GM12878 (cell line): ENCODE results near the gene CORO1C. TPM values are rescaled to one million over a fixed set of nuclear protein-coding genes. Genes with fewer than 3 reads are reported as not detected.

ENCODE experiments used
- ATAC-seq: fragments of 200-7000 bp; cut with Tn5 transposase; 3 replicates; pipeline ENCODE4 v1.9.1; 2020; ENCODE audit warnings: mild to moderate bottlenecking, moderate library complexity
- BruUV-seq: library from RNA; stranded (reverse); fragments of 400-500 nt; replicated peaks from 2 replicates; lab custom pipeline; 2021; lab: Mats Ljungman, UMichigan
- CTCF ChIA-PET: fragments of 300-600 bp; sonication (Branson Sonifier 250); formaldehyde crosslinking; extraction: SDS; loops from one replicate; lab custom pipeline; 2021; ENCODE audit warnings: inconsistent platforms; lab: Yijun Ruan, JAX
- POLR2A ChIA-PET: fragments of 350-600 bp; formaldehyde crosslinking; extraction: SDS; loops from one replicate; lab custom pipeline; 2021; ENCODE audit warnings: inconsistent platforms; lab: Charles Lee
- RAD21 ChIA-PET: fragments of 300-600 bp; sonication (Branson Sonifier 250); formaldehyde crosslinking; loops from one replicate; lab custom pipeline; 2023; ENCODE audit warnings: antibody characterized with exemption; ENCODE audit not compliant: unreplicated experiment; lab: Charles Lee
- SMC1A ChIA-PET: fragments of 300-600 bp; sonication (Branson Sonifier 250); formaldehyde crosslinking; loops from one replicate; lab custom pipeline; 2023; ENCODE audit not compliant: unreplicated experiment, uncharacterized antibody; lab: Charles Lee
- DNase-seq: peaks from one replicate; pipeline ENCODE4 v3.0.0-alpha.2; 2011; ENCODE audit warnings: low read depth, low spot score
- FAIRE-seq: peaks from 3 replicates; lab custom pipeline; 2011; peaks lifted over from hg19 to GRCh38; lab: Jason Lieb, UNC
- H2AFZ ChIP-seq: 2 replicates; pipeline ENCODE4 v1.6.0; 2011; ENCODE audit warnings: low read depth, low read length, control low read depth; ENCODE audit not compliant: control insufficient read depth
- H3K27ac ChIP-seq: 2 replicates; pipeline ENCODE4 v1.5.1; 2011; ENCODE audit warnings: control low read depth; ENCODE audit not compliant: control insufficient read depth, insufficient read depth
- H3K27me3 ChIP-seq, 2 experiments: replicated peaks in 1 of 2; 2 replicates each; pipeline versions ENCODE4 v1.6.0 to v1.6.1; 2011; ENCODE audit warnings: low read length in 1 of 2; ENCODE audit not compliant: control insufficient read depth in 2 of 2, insufficient read depth in 2 of 2
- H3K36me3 ChIP-seq, 2 experiments: 2 replicates each; pipeline ENCODE4 v1.5.1; 2011; ENCODE audit warnings: low read length in 1 of 2; ENCODE audit not compliant: control insufficient read depth in 2 of 2, insufficient read depth in 2 of 2
- H3K4me1 ChIP-seq: 2 replicates; pipeline ENCODE4 v1.6.1; 2011; ENCODE audit warnings: mild to moderate bottlenecking, low read length, moderate library complexity, mixed read lengths; ENCODE audit not compliant: control insufficient read depth, insufficient read depth
- H3K4me2 ChIP-seq: 2 replicates; pipeline ENCODE4 v1.6.0; 2011; ENCODE audit warnings: control low read depth; ENCODE audit not compliant: control insufficient read depth, insufficient read depth
- H3K4me3 ChIP-seq: fragments of 200-600 bp; sonication (generic); 2 replicates; pipeline ENCODE4 v1.5.1; 2016
- H3K79me2 ChIP-seq: 2 replicates; pipeline ENCODE4 v1.6.0; 2011; ENCODE audit warnings: low read length; ENCODE audit not compliant: control insufficient read depth, insufficient read depth
- H3K9ac ChIP-seq: 2 replicates; pipeline ENCODE4 v1.8.0; 2011; ENCODE audit warnings: low read length, control low read depth, mixed read lengths; ENCODE audit not compliant: control insufficient read depth, insufficient read depth
- H3K9me3 ChIP-seq: replicated peaks from 3 replicates; pipeline ENCODE4 v1.5.1; 2011; ENCODE audit warnings: mild to moderate bottlenecking, low read length; ENCODE audit not compliant: control insufficient read depth, insufficient read depth
- H4K20me1 ChIP-seq: 2 replicates; pipeline ENCODE4 v1.6.0; 2011; ENCODE audit not compliant: control insufficient read depth, insufficient read depth
- BCL11A ChIP-seq: IDR thresholded peaks from 2 replicates; pipeline ENCODE4 v1.6.1; 2011; ENCODE audit warnings: low read depth, low read length
- CEBPB ChIP-seq, 2 experiments: fragments of 150-350 bp in 1 of 2; IDR thresholded peaks; 2 replicates each; pipeline ENCODE4 v1.6.1; 2012 to 2014; ENCODE audit warnings: low read depth in 2 of 2, low read length in 2 of 2, borderline replicate concordance in 1 of 2, inconsistent platforms in 1 of 2
- CTCF ChIP-seq, 3 experiments: IDR thresholded peaks in 2 of 3; conservative IDR thresholded peaks in 1 of 3; 2 replicates each; pipeline ENCODE4 v1.5.1; 2011; ENCODE audit warnings: low read depth in 3 of 3, low read length in 3 of 3, mild to moderate bottlenecking in 3 of 3, control low read depth in 2 of 3, moderate library complexity in 2 of 3, inconsistent platforms in 1 of 3, mixed read lengths in 1 of 3; ENCODE audit not compliant: control insufficient read depth in 2 of 3, insufficient read depth in 1 of 3; ENCODE audit errors: extremely low read depth in 1 of 3
- EED ChIP-seq: sonication (generic); IDR thresholded peaks from 2 replicates; pipeline ENCODE4 v1.6.1; 2016; ENCODE audit warnings: antibody characterized with exemption, low read depth
- FOXM1 ChIP-seq: IDR thresholded peaks from 2 replicates; pipeline ENCODE4 v1.6.1; 2012; ENCODE audit warnings: low read depth, mild to moderate bottlenecking, inconsistent platforms, low read length, moderate library complexity
- HDGF ChIP-seq: fragments of 450-650 bp; IDR thresholded peaks from 2 replicates; pipeline ENCODE4 v1.6.1; 2016; ENCODE audit warnings: antibody characterized with exemption
- IKZF1 ChIP-seq: fragments of 450-650 bp; conservative IDR thresholded peaks from 2 replicates; pipeline ENCODE4 v1.6.1; 2017; ENCODE audit warnings: antibody characterized with exemption, mild to moderate bottlenecking
- IKZF2 ChIP-seq, 2 experiments: fragments of 450-650 bp; IDR thresholded peaks; 2 replicates each; pipeline ENCODE4 v1.6.1; 2017; ENCODE audit warnings: mild to moderate bottlenecking in 2 of 2, moderate library complexity in 2 of 2
- JUNB ChIP-seq: IDR thresholded peaks from 2 replicates; pipeline ENCODE4 v1.6.1; 2016; ENCODE audit warnings: antibody characterized with exemption, mild to moderate bottlenecking
- MEF2A ChIP-seq: IDR thresholded peaks from 2 replicates; pipeline ENCODE4 v1.6.1; 2011; ENCODE audit warnings: low read depth, mild to moderate bottlenecking, low read length, moderate library complexity; ENCODE audit not compliant: insufficient read depth
- NFIC ChIP-seq: IDR thresholded peaks from 2 replicates; pipeline ENCODE4 v1.6.1; 2012; ENCODE audit warnings: low read depth, mild to moderate bottlenecking, inconsistent platforms, low read length, moderate library complexity
- NR2F1 ChIP-seq: fragments of 450-650 bp; conservative IDR thresholded peaks from 2 replicates; pipeline ENCODE4 v1.6.1; 2017; ENCODE audit warnings: mild to moderate bottlenecking
- RELA ChIP-seq: fragments of 450-650 bp; IDR thresholded peaks from 2 replicates; pipeline ENCODE4 v1.8.0; 2014; ENCODE audit warnings: borderline replicate concordance; ENCODE audit not compliant: partially characterized antibody
- SREBF2 ChIP-seq: IDR thresholded peaks from 2 replicates; pipeline ENCODE4 v1.6.1; 2012; ENCODE audit warnings: mild to moderate bottlenecking, low read length
- TCF7 ChIP-seq: IDR thresholded peaks from 2 replicates; pipeline ENCODE4 v1.6.1; 2014; ENCODE audit warnings: antibody characterized with exemption, borderline replicate concordance
- WGBS: methylation state at CpG from one replicate; pipeline ENCODE4 v1.1.6; 2016; ENCODE audit warnings: low lambda C conversion rate; ENCODE audit not compliant: insufficient replicate concordance, insufficient coverage; ENCODE audit errors: missing lambda C conversion rate; 5-methylcytosine and 5-hydroxymethylcytosine counted together
- in situ Hi-C: fragments of 300-500 bp; cut with MboI; formaldehyde crosslinking; loops from 9 replicates; pipeline ENCODE4 v1.14.3; 2018; ENCODE audit warnings: mixed read lengths
- intact Hi-C: fragments of 100-400 bp; cut with micrococcal nuclease; formaldehyde crosslinking; loops from one replicate; pipeline ENCODE4 v1.14.2; 2022; ENCODE audit not compliant: unreplicated experiment
- polyA plus RNA-seq, 11 experiments: library from polyadenylated mRNA; depleted of rRNA in 4 of 11; unstranded in 6 of 11; stranded (reverse) in 5 of 11; fragments of >200 nt; fragmentation: Nextera tagmentation in 4 of 11; fragmentation: Illumina TruSeq in 1 of 11; extraction: Ambion mirVana in 4 of 11; extraction: Trizol in 1 of 11; gene quantifications; 1 replicate in 1 of 11; 2 replicates in 10 of 11; pipeline versions ENCODE4 v1.2.1 to v1.2.3, GENCODE V29; 2011 to 2016; ENCODE audit warnings: inconsistent platforms in 2 of 11, missing spikeins in 2 of 11, low read depth in 1 of 11
- total RNA-seq, 4 experiments: library from RNA; depleted of rRNA in 3 of 4; stranded (reverse); fragments of >200 nt in 3 of 4; fragmentation: Illumina TruSeq in 1 of 4; extraction: Trizol in 1 of 4; gene quantifications; 2 replicates each; pipeline versions ENCODE4 v1.2.1 to v1.2.3, GENCODE V29; 2013 to 2021
- TF ChIP-seq, protein P1 (sequence below): fragments of 450-650 bp; IDR thresholded peaks from 2 replicates; pipeline ENCODE4 v1.6.1; 2017; ENCODE audit warnings: borderline replicate concordance
- TF ChIP-seq, protein P2 (sequence below): IDR thresholded peaks from 2 replicates; pipeline ENCODE4 v1.6.1; 2012; ENCODE audit warnings: low read length, inconsistent platforms

CORO1C gene
- total and polyA plus RNA-seq, 10 of the 15 experiments (the other 5 are each of a cell fraction or from before 2014, with no cell fraction given), result 52.7 to 254 (median 171) TPM

DNA sequence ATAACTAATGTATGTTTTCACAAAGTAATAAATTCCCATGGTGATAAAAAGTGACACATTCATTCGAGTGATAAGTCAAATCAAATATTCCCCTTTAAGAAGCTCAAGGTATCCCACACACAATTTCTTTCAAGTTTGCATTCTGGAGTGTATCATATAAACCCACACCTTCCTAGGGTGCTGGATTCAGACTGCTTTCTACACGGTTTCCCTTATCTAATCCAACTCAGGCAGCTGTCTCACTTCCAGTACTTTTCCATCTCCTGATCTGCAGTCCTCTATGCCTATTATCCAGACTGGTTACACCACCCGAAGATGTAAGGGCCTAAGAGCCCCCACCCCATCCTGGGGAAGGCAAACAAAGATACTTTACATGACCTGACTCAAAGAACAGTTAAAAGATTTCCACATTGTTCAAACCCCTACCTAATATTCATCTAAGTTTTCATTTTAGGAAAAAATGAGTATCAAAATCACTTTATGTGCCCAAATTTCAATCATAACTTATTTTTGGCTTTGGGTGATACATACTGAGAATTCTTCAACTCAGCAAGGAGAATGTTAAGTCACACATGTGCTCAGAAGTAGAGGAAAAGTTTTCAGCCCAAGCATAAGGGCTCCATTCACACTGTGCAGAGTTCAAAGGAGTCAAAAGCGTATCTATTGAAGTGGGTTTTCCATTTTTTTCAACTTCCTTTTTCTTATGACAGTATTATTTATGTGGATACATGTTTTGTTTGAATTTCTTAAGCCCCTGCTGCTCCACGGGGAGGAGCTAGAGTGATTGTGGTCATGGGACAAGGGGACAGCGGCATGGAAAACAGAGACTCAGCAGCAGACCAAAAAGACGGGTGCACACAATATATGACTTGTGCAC, 41.8 kb downstream of the CORO1C start:
- H3K79me2 ChIP-seq, result peaks cover 93% of the 10 kb centered on the region
- H3K27me3 ChIP-seq, result no peaks in the 10 kb centered on the region
- H3K4me3 ChIP-seq, result peak overlapping the region; percentile 62
- ChIA-PET CTCF (interaction anchor here (0.7 to 3.8 kb wide), 19 partner anchors 11 to 163 kb away, joined by 3 to 38 read pairs (median 4); partner anchors contain the start of genes CORO1C and SELPLG), SMC1A (interaction anchor here (0.9 to 10.6 kb wide), 24 partner anchors 9 to 261 kb away, joined by 3 to 215 read pairs (median 7); no protein-coding TSS in a partner anchor), POLR2A (interaction anchor here (0.7 to 2.9 kb wide), 7 partner anchors 10 to 136 kb away, joined by 3 to 13 read pairs (median 4); no protein-coding TSS in a partner anchor), RAD21 (interaction anchor here (1.1 to 7.7 kb wide), 13 partner anchors 12 to 259 kb away, joined by 3 to 69 read pairs (median 9); no protein-coding TSS in a partner anchor)
- no peaks in the 10 kb centered on the region for H4K20me1 ChIP-seq
- ATAC-seq (peak; percentile 23), DNase-seq (no peak), FAIRE-seq (no peak)
- peak overlapping the region; percentile 80 for H3K9ac ChIP-seq
- peaks cover 2 to 3% of the 10 kb centered on the region in 2 experiments; a peak in 1 of 4 replicates for H3K36me3 ChIP-seq
- in situ Hi-C loops (no loop called here), intact Hi-C loops (loop anchor here (2.0 kb wide), 2 partner anchors 41 to 57 kb away; partner anchors contain the start of genes CORO1C and SELPLG)
- no peak overlapping the region; the same call in 1 of the 2 replicates for H2AFZ ChIP-seq
- H3K27ac ChIP-seq, result peak overlapping the region; percentile 97
- peak overlapping the region; percentile 62 for H3K4me2 ChIP-seq
- no peaks in the 10 kb centered on the region for H3K9me3 ChIP-seq
- peaks cover 71% of the 10 kb centered on the region for H3K4me1 ChIP-seq
- 10% methylated on average over 7 of the region's 7 CpGs for WGBS
- BruUV-seq, result no TSS peak
- TF ChIP-seq TCF7, result peak; percentile 81
- 0 out of 4 replicates have a peak, but pooled peaks of 1 of the 2 experiments have one; percentile 20 for TF ChIP-seq CEBPB (IDR thresholded peaks at IDR 0.05; ENCODE audit: borderline replicate concordance in 1 of 2, low read depth in 2 of 2, low read length in 2 of 2)
- TF ChIP-seq, protein P1, sequence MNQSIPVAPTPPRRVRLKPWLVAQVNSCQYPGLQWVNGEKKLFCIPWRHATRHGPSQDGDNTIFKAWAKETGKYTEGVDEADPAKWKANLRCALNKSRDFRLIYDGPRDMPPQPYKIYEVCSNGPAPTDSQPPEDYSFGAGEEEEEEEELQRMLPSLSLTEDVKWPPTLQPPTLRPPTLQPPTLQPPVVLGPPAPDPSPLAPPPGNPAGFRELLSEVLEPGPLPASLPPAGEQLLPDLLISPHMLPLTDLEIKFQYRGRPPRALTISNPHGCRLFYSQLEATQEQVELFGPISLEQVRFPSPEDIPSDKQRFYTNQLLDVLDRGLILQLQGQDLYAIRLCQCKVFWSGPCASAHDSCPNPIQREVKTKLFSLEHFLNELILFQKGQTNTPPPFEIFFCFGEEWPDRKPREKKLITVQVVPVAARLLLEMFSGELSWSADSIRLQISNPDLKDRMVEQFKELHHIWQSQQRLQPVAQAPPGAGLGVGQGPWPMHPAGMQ, result no peak
- TF ChIP-seq NFIC, result peak; percentile 90
- TF ChIP-seq SREBF2, result no peak
- peak; percentile 36 to 41; a peak in 2 of 4 replicates for TF ChIP-seq IKZF2 (IDR thresholded peaks at IDR 0.05)
- peak in 1 of 3 experiments; percentile 37; a peak in 2 of 6 replicates for TF ChIP-seq CTCF (IDR thresholded peaks at IDR 0.05 in 2 of 3, conservative IDR thresholded peaks at IDR 0.05 in 1 of 3; ENCODE audit: control insufficient read depth in 2 of 3, extremely low read depth in 1 of 3, insufficient read depth in 1 of 3, low read depth in 3 of 3, low read length in 3 of 3)
- 0 out of 2 replicates have a peak, but pooled peaks have one; percentile 18 for TF ChIP-seq BCL11A
- TF ChIP-seq EED, result peak; percentile 74; the same call in 1 of the 2 replicates
- TF ChIP-seq IKZF1, result 0 out of 2 replicates have a peak, but pooled peaks have one; percentile 38
- 0 out of 2 replicates have a peak, but pooled peaks have one; percentile 51 for TF ChIP-seq HDGF
- TF ChIP-seq FOXM1, result peak; percentile 64; the same call in 1 of the 2 replicates
- no peak for TF ChIP-seq RELA
- TF ChIP-seq, protein P2, sequence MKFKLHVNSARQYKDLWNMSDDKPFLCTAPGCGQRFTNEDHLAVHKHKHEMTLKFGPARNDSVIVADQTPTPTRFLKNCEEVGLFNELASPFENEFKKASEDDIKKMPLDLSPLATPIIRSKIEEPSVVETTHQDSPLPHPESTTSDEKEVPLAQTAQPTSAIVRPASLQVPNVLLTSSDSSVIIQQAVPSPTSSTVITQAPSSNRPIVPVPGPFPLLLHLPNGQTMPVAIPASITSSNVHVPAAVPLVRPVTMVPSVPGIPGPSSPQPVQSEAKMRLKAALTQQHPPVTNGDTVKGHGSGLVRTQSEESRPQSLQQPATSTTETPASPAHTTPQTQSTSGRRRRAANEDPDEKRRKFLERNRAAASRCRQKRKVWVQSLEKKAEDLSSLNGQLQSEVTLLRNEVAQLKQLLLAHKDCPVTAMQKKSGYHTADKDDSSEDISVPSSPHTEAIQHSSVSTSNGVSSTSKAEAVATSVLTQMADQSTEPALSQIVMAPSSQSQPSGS, result peak; percentile 59; the same call in 1 of the 2 replicates
- 0 out of 2 replicates have a peak, but pooled peaks have one; percentile 25 for TF ChIP-seq NR2F1
- TF ChIP-seq JUNB, result peak; percentile 88
- peak; percentile 92 for TF ChIP-seq MEF2A
